Ovary (tissue), 9 donors: ENCODE data around the gene POTEF. TPM values are rescaled to one million over a fixed set of nuclear protein-coding genes. Genes with fewer than 3 reads are reported as not detected.
A peak's percentile ranks its signal among the peaks of the same experiment; 100 is the strongest.
"Not testable (repeated sequence)": the region's sequence is repeated elsewhere in the genome, so short reads cannot be mapped to it uniquely, and the experiment has no call there.

ENCODE experiments used
- DNase-seq, 5 donors: peaks; one replicate each; pipeline ENCODE4 v3.0.0-alpha.2; 2019 to 2020
- H3K27ac ChIP-seq, 2 donors: fragments of 200-600 bp; one replicate each; pipeline versions ENCODE4 v1.5.1 to v1.8.0; 2019 to 2022
- H3K27me3 ChIP-seq: fragments of 200-600 bp; one replicate; pipeline ENCODE4 v1.8.0; 2022
- H3K36me3 ChIP-seq: fragments of 200-600 bp; sonication (generic); one replicate; pipeline ENCODE4 v1.5.1; 2019
- H3K4me1 ChIP-seq: one replicate; pipeline ENCODE4 v1.8.1; 2013; ENCODE audit warnings: mild to moderate bottlenecking, moderate library complexity; ENCODE audit not compliant: insufficient read depth
- H3K4me3 ChIP-seq: fragments of 200-600 bp; sonication (generic); one replicate; pipeline ENCODE4 v1.5.1; 2017
- H3K9me3 ChIP-seq, 2 donors: fragments of 200-600 bp in 1 of 2; sonication (generic) in 1 of 2; one replicate each; pipeline versions ENCODE4 v1.5.1 to v1.8.1; 2013 to 2019; ENCODE audit warnings: mild to moderate bottlenecking in 1 of 2, moderate library complexity in 1 of 2
- WGBS, 3 donors: extraction: QIAGEN DNeasy Blood & Tissue Kit in 1 of 3; methylation state at CpG; one replicate each; pipeline versions ENCODE4 v1.1.5 to v1.1.7; 2013 to 2017; 5-methylcytosine and 5-hydroxymethylcytosine counted together
- intact Hi-C, 4 donors: fragments of 100-400 bp; cut with DNase I; formaldehyde crosslinking; loops; one replicate each; pipeline versions ENCODE4 v1.11.0 to v1.15.1; 2022 to 2023
- polyA plus RNA-seq, 2 donors: library from polyadenylated mRNA; stranded (reverse); fragments of 200-250 nt in 1 of 2; fragments of 350-450 nt in 1 of 2; fragmentation: Illumina TruSeq in 1 of 2; extraction: RNeasy Lipid Tissue Mini Kit (QIAGEN cat#74804) in 1 of 2; gene quantifications; one replicate each; pipeline ENCODE4 v1.2.3, GENCODE V29; 2013 to 2014
- total RNA-seq, 7 donors: library from RNA; depleted of rRNA in 2 of 7; stranded (reverse); fragments of >200 nt in 2 of 7; fragmentation: NEBNext Ultra II Directional in 3 of 7; extraction: Animal tissue kit (Norgen Biotek cat#: 25700) in 3 of 7; gene quantifications; one replicate each; pipeline versions ENCODE4 v1.1.0 to v1.2.4, GENCODE V29; 2016 to 2023
- donor health status: DM: no; HTN: no; CAD: no; lungs with moderate emphysema.
- donor health status: DM: no; HTN: no; CAD: no.
- donor health status: Bipolar disorder and iron deficiency.
- donor health status: DM: yes; HTN: yes; CAD: no.
- donor health status: DM: no; HTN: no; CAD: no.
- donor health status: DM: yes; HTN: yes; CAD: no.

POTEF gene
- total and polyA plus RNA-seq, 9 donors: 0.04 to 2.2 (median 0.23) TPM; not detected in 6

DNA sequence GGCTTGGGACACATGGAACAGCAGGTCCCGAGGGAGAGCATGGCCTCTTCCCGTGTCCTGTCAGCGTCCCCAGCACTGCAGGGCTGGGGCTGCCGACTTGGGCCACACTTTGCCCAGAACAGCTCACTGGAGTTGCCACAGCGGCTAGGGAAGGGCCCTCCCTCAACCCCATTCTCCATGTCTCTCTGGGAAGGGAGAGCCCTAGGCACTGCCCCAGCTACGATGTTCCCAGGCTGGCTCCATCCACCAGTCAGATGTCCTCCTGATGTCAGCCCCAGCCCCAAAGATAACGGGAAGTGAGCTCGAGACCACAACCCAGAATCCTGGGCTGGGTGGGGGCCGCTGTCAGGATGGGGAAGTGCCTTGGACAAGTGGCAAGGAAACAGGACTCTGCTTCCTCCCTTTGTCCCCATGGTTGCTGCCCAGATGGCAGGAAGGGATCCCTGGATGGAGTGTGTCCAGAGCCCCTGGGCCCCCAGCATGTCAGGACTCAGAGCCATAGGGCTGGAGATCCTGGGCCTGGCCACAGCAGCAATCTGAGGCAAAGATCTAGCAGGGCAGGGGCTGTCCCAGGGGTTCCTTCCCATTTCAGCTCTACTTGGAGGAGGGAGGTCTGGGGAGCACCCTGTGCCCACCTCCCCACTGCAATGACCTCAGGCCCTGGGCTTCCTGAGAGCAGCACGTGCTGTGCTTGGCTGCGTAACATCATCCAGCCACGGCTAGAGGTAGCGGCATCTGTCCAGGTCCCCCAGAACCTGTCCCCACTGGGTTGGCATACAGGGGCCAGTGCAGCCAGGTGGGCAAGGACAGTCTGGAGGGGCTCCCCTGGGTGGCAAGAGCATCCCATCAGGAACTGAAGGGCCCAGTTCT lies 13.6 kb upstream of the POTEF start:
- H3K4me3 ChIP-seq, H3K27ac ChIP-seq, H3K27me3 ChIP-seq, H3K4me1 ChIP-seq, H3K9me3 ChIP-seq, H3K36me3 ChIP-seq, intact Hi-C loops: not testable (repeated sequence)
- WGBS, 3 donors: 89 to 93% (median 91%) methylated on average over 8 to 13 of the region's 13 CpGs
- DNase-seq: peak in 1 of 5 donors; percentile 18

DNA sequence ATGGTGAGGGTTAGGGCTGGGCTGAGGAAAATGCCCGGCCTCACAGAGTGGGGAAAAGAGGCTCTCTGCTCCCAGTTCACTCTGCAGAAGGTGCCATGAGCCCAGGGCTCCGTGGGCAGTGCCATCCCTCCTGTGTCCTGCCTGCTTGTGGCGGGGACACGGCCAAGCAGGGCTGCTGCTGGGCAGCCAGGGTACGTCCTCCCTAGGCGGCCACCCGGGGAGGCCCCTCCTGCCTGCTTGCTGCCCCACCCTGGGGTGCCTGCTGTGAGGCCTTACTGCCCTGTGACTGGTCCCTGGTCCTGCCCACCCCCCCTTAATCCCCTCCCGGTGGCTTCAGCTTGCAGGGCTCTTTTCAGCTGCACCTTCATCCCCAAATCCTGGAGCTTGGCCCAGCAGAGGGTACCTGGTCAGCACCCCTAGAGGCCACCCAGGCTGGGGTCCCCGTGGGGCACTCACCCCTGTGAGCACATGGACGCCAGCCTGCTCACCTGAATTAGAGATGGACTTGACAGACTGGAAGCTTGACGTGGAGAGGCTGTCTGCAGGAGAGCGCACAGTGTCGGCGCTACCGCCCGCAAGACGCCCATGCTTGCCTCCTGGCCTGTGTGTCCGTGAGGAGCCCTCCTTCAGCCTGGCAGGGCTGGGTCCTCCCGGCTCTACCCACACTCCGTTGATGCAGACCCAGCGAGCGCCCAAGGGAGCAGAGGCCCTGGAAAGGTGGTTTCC lies 12.8 kb upstream of the POTEF start:
- H3K27me3 ChIP-seq, H3K4me1 ChIP-seq, H3K36me3 ChIP-seq, H3K9me3 ChIP-seq, H3K27ac ChIP-seq, intact Hi-C loops, H3K4me3 ChIP-seq: not testable (repeated sequence)
- peak in 1 of 5 donors; percentile 19 for DNase-seq
- WGBS, 3 donors: 86 to 96% (median 92%) methylated on average over 11 to 18 of the region's 22 CpGs

DNA sequence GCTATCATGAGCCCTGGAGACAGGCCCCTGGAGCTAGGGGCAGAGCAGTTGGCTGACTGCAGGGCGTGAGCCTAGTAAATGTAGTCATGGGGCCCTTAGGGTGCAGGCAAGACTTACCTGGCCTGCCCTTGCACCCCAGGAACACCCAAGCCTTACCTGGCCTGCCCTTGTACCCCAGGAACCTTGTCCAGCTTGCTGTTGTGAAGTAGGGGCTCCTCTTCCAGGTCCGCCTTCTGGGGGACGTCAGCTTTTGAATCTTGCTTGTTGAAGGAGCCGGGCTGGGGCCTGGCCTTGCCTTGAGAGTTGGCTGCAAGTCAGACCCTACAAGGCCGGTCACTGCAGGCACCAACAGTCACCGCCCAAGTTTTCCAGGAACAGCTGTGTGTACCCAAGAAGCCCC lies 12.0 kb upstream of the POTEF start:
- H3K36me3 ChIP-seq, H3K27ac ChIP-seq, intact Hi-C loops, H3K4me3 ChIP-seq, DNase-seq, H3K4me1 ChIP-seq, H3K9me3 ChIP-seq, H3K27me3 ChIP-seq: not testable (repeated sequence)
- WGBS, 3 donors: 90 to 94% methylated on average over 4 of the region's 6 CpGs; no CpG with 5 or more reads in 1 of the 3 donors

DNA sequence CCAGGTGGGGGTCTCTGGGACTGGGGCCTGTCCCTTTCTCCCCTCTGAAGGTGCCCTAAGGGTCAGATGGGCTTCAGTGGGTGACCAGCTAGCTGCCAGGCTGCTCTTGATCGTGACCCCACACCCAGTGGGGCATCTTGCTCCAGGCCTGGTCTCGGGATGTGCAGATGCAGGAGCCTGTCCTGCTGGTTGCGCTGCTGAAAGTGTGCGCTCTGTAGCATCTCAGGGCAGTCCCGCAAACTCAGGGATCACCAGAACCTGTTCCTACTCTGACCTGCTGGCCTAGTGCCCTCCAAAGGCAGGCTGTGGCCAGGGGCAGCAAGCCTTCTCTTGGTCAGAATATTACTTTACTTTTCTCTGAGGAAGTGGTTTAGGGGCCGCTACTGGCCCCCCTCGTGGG lies 11.5 kb upstream of the POTEF start:
- peak in 1 of 5 donors; percentile 25 for DNase-seq
- H3K36me3 ChIP-seq, H3K27ac ChIP-seq, H3K27me3 ChIP-seq, H3K4me1 ChIP-seq, H3K4me3 ChIP-seq, H3K9me3 ChIP-seq, intact Hi-C loops: not testable (repeated sequence)
- 87 to 93% methylated on average over 5 to 7 of the region's 7 CpGs; no CpG with 5 or more reads in 1 of the 3 donors for WGBS, 3 donors

DNA sequence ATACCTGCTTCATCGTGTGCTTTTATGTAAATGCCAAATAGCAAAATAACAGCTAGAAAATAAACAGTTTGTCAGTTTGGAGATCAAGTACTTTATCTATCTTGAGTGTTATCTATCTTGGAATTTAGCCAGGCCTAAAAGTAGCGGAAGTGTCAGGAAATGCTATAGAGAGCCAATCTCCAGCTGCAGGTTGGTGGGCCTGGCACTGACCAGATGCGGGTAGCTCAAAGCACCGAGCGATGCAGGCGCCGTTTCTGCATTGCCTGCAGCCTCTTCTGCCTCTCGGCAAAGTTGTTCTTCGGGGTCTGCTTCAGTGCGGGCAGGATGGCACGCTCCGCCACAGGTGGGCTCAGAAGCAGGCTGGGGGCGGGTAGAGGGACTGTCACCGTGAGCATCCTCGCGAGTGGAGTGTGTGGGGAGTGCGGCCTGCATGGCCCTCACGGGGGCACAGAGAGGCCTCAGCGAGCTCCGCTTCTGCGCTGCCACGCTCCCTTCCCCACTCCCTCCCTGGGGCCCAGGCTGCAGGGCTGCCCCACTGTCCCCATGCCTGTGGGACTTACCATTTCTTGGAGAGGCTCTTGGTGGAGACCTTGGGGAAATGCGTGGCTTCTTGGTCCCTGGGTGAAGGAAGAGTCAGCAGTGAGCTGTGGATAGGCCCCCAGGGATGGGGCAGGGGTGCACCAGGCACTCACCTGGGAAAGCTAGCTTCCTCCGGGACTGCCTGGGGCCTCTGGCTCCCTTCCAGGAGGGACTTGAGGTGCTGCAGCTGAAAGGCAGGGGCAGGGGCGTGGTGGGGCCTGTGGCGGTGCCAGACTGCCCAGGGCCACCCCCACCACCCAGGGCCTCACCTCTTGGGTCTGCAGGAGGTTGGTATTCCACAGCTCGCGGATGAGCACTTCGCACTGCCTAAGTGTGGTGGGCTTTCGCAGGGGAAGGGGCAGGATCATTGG lies 10.6 kb upstream of the POTEF start:
- H3K4me3 ChIP-seq, H3K27ac ChIP-seq, H3K4me1 ChIP-seq, H3K9me3 ChIP-seq, intact Hi-C loops, H3K27me3 ChIP-seq, H3K36me3 ChIP-seq: not testable (repeated sequence)
- DNase-seq: peak in 1 of 5 donors; percentile 16
- WGBS, 3 donors: 87 to 90% (median 88%) methylated on average over 25 to 29 of the region's 30 CpGs

DNA sequence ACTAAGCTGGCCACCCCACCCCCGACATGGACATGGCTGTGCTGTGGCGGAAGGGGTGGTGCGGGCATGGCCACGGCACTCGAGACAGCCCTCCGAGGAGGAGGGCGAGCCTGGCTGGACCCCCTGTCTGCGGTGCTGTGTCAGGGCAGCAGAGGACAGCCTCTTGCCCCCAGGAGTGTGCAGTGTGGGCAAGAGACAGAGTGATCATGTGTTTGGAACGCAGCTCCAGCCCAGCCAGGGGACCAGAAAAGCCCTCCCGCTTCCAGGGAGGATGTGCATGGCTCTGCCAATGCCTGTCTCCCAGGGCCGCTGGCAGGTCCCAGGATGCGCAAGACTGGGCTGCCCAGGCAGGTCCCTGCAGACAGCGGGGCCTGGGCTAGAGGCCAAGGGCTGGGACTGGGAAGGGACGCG lies 9.8 kb upstream of the POTEF start:
- DNase-seq: peak in 1 of 5 donors; percentile 11
- H3K36me3 ChIP-seq, H3K27me3 ChIP-seq, H3K4me3 ChIP-seq, H3K4me1 ChIP-seq, H3K9me3 ChIP-seq, intact Hi-C loops, H3K27ac ChIP-seq: not testable (repeated sequence)
- WGBS, 3 donors: 82 to 89% (median 84%) methylated on average over 14 to 15 of the region's 15 CpGs

DNA sequence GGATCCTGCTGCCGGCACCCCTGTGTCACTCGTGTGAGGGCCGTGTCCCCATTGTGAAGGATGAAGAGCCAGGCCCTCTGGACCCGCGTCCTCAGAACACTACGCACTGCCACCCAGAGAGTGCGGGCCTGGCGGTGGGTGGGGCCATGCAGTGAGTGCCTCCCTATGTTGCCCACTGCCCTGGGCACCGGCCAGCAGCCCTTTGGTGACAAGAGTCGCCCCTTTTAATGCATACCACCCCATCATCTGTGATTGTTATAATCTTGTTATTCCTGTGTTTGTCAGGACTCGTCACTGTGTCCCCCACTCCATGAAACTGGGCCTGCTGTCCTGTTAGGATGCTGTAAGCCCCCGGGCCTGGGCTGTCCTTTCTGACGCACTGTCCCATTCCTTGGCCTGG lies 9.3 kb upstream of the POTEF start:
- peak in 1 of 5 donors; percentile 13 for DNase-seq
- H3K4me3 ChIP-seq, H3K27me3 ChIP-seq, H3K4me1 ChIP-seq, H3K9me3 ChIP-seq, intact Hi-C loops, H3K27ac ChIP-seq, H3K36me3 ChIP-seq: not testable (repeated sequence)
- 73 to 89% (median 89%) methylated on average over 4 to 10 of the region's 13 CpGs for WGBS, 3 donors

DNA sequence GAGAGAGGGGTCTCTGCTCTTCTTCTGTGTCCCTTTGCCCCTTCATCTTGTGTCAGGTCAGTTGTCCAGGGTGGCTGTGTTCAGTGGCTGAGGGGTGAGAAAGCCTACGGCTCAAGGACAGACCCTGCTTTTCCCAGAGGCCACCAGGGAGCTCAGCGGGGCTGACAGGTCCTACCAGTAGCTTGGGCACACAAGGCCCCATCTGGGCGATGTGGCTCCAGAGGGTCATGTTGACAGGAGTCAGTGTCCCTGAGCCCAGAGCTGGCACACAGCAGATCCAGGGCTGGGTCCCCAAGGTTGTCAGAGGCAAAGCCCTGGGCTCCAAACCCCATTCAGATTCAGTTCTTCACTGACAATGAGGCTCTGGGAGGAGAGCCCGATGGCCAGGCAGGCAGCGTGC lies 8.1 kb upstream of the POTEF start:
- H3K27me3 ChIP-seq, H3K4me3 ChIP-seq, H3K27ac ChIP-seq, H3K9me3 ChIP-seq, DNase-seq, H3K4me1 ChIP-seq, H3K36me3 ChIP-seq, intact Hi-C loops: not testable (repeated sequence)
- WGBS, 3 donors: 59 to 87% (median 61%) methylated on average over 3 to 4 of the region's 5 CpGs

DNA sequence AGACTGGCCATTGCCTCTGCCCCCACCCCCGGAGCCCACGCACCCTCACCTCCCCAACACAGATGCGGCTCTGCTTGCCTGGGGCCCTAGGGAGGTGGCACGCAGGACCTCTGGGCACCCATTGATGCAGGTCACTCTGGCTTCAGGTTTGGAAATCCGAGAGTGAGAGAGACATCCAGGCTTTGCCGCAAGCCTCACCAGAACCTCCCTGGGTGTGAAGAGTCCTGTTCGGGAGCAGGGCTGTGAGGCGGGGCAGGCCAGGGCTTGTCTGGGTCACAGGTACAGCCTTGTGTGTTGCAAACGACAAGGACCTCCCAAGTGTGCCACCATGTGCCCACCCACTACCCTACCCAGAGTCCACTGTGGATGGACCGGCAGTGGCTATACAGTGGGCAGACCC lies 7.5 kb upstream of the POTEF start:
- intact Hi-C loops, H3K9me3 ChIP-seq, H3K4me3 ChIP-seq, DNase-seq, H3K27ac ChIP-seq, H3K4me1 ChIP-seq, H3K27me3 ChIP-seq, H3K36me3 ChIP-seq: not testable (repeated sequence)
- WGBS, 3 donors: 92 to 93% (median 92%) methylated on average over 7 to 9 of the region's 10 CpGs
